Activated B cell treated with CpG ODN at 0.5 μM for 24 hours (primary cell): ENCODE data around the gene ZFR2. TPM values are rescaled to one million over a fixed set of nuclear protein-coding genes. Genes with fewer than 3 reads are reported as not detected.
A peak's percentile ranks its signal among the peaks of the same experiment; 100 is the strongest.

Experiments
- ATAC-seq: fragments of 200-7000 bp; cut with Tn5 transposase; one replicate; pipeline ENCODE4 v1.10.0; 2021; ENCODE audit warnings: low read depth, mild to moderate bottlenecking, moderate library complexity
- CTCF ChIA-PET: fragments of 350-600 bp; sonication (Branson Sonifier 250); formaldehyde crosslinking; loops from one replicate; lab custom pipeline; 2021; ENCODE audit warnings: antibody characterized with exemption; lab: Charles Lee
- POLR2A ChIA-PET: fragments of 350-600 bp; sonication (Branson Sonifier 250); formaldehyde crosslinking; loops from one replicate; lab custom pipeline; 2021; ENCODE audit warnings: antibody characterized with exemption; lab: Charles Lee
- DNase-seq: peaks from one replicate; pipeline ENCODE4 v3.0.0; 2022
- H3K27ac Mint-ChIP-seq: one replicate; pipeline ENCODE4 v1.8.0; 2020; ENCODE audit warnings: mixed read lengths
- H3K27me3 Mint-ChIP-seq: one replicate; pipeline ENCODE4 v1.8.0; 2021; ENCODE audit warnings: mixed read lengths
- H3K36me3 Mint-ChIP-seq: one replicate; pipeline ENCODE4 v1.8.0; 2021; ENCODE audit warnings: low read depth, mixed read lengths
- H3K4me1 Mint-ChIP-seq: one replicate; pipeline ENCODE4 v1.8.0; 2021; ENCODE audit warnings: mixed read lengths
- H3K4me3 Mint-ChIP-seq: one replicate; pipeline ENCODE4 v1.8.0; 2020; ENCODE audit warnings: mild to moderate bottlenecking, mixed read lengths
- H3K9me3 Mint-ChIP-seq: one replicate; pipeline ENCODE4 v1.8.0; 2020; ENCODE audit warnings: mixed read lengths
- CTCF ChIP-seq: fragments of 200-600 bp; IDR thresholded peaks from one replicate; pipeline ENCODE4 v1.8.0; 2022; ENCODE audit warnings: antibody characterized with exemption, mild to moderate bottlenecking
- intact Hi-C: fragments of 100-400 bp; cut with micrococcal nuclease; formaldehyde crosslinking; loops from one replicate; pipeline ENCODE4 v1.15.1; 2024
- total RNA-seq: library from RNA; stranded (reverse); gene quantifications from 2 replicates; pipeline ENCODE4 v1.2.3, GENCODE V29; 2022

The ZFR2 gene
- total RNA-seq, 1 donor from 2014 or later: 0.31 TPM

- ChIA-PET POLR2A (interaction anchor here (0.6 kb wide), 1 partner anchor 133 kb away, joined by 3 read pairs; no protein-coding TSS in a partner anchor), CTCF (no interaction called here)
- Mint-ChIP-seq H3K36me3 (no peaks in the 10 kb centered on the region), H3K4me3 (no peak overlapping the region), H3K4me1 (peaks cover 6% of the 10 kb centered on the region), H3K9me3 (peaks cover 14% of the 10 kb centered on the region), H3K27ac (no peak overlapping the region), H3K27me3 (peaks cover 1% of the 10 kb centered on the region)
- DNase-seq (no peak), ATAC-seq (no peak)
- intact Hi-C loops: no loop called here
- TF ChIP-seq CTCF: no peak
Measured at GRCh38 chr19:3792114-3792513, 76.7 kb downstream of the ZFR2 start.

DNA sequence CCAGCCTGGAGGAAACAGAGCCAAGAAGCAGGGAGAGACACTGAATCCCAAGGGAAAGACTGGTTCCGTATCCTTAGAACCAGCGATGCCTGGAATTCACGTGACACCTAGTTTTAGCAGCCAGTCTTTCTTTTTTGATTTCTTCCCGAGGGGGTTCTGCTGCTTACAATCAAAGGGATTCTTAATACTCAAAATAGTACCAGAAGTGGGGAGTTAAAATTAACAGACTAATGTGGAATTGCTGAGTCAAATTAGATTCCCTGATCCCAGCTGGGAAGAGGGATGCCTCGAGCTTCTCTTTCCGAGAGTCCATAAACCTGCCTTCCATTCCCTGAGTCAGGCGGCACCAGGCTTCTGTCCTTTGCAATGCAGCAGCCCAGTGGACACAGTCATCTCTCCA lies 77.9 kb downstream of the ZFR2 start:
- Mint-ChIP-seq H3K4me1 (peaks cover 8% of the 10 kb centered on the region), H3K4me3 (no peak overlapping the region), H3K27me3 (peaks cover 1% of the 10 kb centered on the region), H3K27ac (no peak overlapping the region), H3K9me3 (peaks cover 8% of the 10 kb centered on the region), H3K36me3 (no peaks in the 10 kb centered on the region)
- ATAC-seq (no peak), DNase-seq (no peak)
- intact Hi-C loops: no loop called here
- POLR2A ChIA-PET: no interaction called here
- CTCF ChIA-PET: no interaction called here
- no peak for TF ChIP-seq CTCF

DNA sequence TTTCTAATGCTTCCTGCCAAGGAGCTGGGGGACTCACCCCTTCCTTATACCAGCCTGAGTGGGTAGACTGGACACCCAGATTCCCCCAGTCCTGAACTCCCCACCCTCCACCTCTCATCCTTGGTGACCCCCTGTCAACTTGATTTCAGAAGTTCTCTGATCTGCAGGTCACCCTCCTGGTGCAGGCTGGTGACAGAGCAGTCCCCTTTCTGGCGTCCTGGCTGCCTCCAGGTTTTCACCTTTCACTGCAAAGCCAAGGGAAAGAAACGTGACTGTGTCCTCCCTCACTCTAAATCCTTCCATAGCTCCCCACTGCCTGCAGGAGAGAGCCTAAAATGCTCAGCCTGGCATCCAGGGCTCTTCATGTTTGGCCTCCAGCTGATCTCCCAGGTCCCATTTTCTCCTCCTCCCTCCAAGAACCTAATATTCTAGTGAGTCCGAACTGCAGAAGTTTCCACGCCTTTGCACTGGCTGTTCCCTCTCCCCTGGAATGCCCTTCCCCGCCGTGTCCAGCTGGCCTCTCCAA lies 78.6 kb downstream of the ZFR2 start:
- DNase-seq: no peak
- H3K4me3 Mint-ChIP-seq: no peak overlapping the region
- H3K9me3 Mint-ChIP-seq: peaks cover 8% of the 10 kb centered on the region
- H3K27ac Mint-ChIP-seq: no peak overlapping the region
- intact Hi-C loops: no loop called here
- ATAC-seq: no peak
- ChIA-PET CTCF (no interaction called here), POLR2A (interaction anchor here (0.7 kb wide), 2 partner anchors 24 to 198 kb away, joined by 3 to 8 read pairs; no protein-coding TSS in a partner anchor)
- no peaks in the 10 kb centered on the region for H3K36me3 Mint-ChIP-seq
- H3K4me1 Mint-ChIP-seq: peaks cover 11% of the 10 kb centered on the region
- peaks cover 1% of the 10 kb centered on the region for H3K27me3 Mint-ChIP-seq
- no peak for TF ChIP-seq CTCF

- H3K9me3 Mint-ChIP-seq: peaks cover 8% of the 10 kb centered on the region
- ChIA-PET CTCF (no interaction called here), POLR2A (interaction anchor here (0.5 to 0.8 kb wide), 4 partner anchors 23 to 808 kb away, joined by 4 to 15 read pairs (median 6); partner anchors contain the start of gene UBXN6)
- H3K4me1 Mint-ChIP-seq: peaks cover 21% of the 10 kb centered on the region
- peak overlapping the region; percentile 48 for H3K4me3 Mint-ChIP-seq
- H3K27ac Mint-ChIP-seq: peak overlapping the region; percentile 46
- peaks cover 5% of the 10 kb centered on the region for H3K27me3 Mint-ChIP-seq
- no peak for DNase-seq
- TF ChIP-seq CTCF: no peak
- ATAC-seq: no peak
- intact Hi-C loops: no loop called here
- H3K36me3 Mint-ChIP-seq: no peaks in the 10 kb centered on the region
Measured at GRCh38 chr19:3788996-3789778, 79.7 kb downstream of the ZFR2 start.
